ENCODE measurements around the gene MED16. TPM values are rescaled to one million over a fixed set of nuclear protein-coding genes. Genes with fewer than 3 reads are reported as not detected.

Gene MED16
- total RNA-seq, 1 donor from 2014 or later, result 66.9 TPM

DNA sequence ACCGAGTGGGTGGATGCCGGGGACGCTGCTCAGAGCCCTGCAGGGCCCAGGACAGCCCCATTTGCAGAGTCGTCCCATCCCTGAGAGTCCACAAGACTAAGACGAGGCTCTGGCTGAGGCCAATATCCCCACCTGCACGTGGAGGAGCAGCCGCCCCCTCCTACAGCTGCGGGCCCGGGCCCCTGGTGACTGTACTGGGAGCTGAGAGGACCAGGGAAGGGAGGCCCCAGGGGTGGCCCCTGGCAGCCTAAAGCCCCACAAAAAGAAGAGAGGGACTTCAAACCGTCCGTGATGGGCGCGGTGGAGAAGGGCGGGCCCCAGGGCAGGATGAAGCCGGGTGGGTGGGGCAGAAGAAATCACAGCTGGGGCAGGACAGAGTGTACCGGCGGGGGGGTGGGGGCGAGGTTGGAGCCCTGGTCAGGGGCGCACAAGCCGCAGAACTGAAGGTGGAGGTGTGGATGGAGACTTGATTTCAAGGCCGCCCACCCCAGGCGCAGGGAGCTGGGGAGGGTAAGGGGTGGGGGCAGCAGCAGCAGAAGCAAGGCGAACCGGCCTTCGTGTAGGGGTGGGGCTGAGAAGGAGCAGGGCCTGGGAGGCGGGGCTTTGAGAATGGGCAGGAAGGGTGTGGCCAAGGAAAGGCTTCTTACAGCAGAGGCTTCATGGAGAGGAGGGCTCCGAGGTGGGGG is 20.6 kb downstream of the MED16 start:
- DNase-seq (ENCODE audit: low spot score), result peak; percentile 42

DNA sequence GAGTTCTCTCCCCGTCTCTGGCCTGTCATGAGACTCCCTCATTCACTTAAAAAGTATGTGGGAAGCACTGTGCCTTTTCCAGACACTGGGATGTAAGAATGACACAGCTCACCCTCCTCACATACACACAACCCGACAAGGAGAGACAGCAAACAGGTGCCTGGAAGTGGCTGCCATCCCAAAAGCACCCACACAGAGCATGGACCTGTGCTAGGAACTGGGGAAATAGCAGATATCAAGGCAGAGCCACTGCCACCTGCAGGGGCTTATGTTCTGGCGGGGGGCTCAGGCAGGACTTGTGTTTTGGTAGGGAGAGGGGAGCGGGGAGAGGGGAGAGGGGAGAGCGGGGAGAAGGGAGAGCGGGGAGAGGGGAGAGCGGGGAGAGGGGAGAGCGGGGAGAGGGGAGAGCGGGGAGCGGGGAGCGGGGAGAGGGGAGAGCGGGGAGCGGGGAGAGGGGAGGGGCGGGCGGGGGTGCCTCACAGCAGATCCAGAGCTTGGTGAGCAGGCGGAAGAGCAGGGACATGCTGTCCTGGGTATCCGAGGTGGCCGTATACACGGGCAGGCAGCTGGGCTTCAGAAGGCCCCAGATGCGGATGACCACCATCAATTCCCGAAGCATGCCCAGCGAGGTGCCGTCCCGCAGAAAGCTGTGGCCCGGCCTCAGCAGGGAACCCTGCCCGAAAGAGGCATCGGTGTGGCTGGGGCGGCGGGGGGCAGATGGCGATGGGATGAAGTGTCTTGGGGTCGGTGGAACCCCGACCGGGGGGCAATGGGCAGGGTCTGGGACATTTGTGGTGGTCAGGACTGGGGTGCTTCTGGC is 21.3 kb downstream of the MED16 start:
- no peak for DNase-seq (ENCODE audit: low spot score)

DNA sequence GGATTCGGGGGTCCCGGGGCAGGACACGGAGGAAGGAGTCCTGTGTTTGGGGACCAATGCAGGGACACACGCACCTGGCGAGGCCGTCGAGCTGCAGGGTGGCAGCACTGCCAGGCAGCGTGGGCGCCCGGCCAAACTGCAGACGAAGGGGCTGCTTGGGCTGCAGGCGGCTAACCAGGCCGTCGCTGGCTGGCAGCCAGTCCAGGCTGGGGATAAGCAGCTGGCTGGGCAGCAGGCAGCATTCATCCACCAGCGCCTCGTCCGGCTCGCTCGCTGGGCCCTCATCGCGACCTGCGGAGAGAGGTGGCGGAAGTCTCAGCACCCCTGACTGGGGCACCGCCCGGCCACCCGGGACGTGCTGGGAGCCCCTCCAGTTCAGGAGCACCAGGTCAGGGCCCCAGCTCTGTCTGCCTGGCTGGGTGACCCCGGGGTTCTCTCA is 22.0 kb downstream of the MED16 start:
- DNase-seq (ENCODE audit: low spot score), result no peak

DNA sequence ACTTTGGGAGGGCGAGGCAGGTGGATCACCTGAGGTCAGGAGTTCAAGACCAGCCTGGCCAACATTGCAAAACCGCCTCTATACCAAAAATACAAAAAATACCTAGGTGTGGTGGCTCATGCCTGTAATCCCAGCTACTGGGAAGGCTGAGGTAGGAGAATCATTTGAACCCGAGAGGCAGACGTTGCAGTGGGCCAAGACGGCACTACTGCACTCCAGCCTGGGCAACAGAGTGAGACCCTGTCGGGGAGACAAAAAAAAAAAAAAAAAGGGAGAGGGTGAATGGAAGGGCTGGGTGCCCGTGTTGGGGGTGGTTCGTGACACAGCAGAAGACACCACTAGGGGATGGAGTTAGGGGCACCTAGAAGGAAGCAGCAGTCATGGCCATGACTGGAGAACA is 22.7 kb downstream of the MED16 start:
- DNase-seq (ENCODE audit: low spot score), result no peak

DNA sequence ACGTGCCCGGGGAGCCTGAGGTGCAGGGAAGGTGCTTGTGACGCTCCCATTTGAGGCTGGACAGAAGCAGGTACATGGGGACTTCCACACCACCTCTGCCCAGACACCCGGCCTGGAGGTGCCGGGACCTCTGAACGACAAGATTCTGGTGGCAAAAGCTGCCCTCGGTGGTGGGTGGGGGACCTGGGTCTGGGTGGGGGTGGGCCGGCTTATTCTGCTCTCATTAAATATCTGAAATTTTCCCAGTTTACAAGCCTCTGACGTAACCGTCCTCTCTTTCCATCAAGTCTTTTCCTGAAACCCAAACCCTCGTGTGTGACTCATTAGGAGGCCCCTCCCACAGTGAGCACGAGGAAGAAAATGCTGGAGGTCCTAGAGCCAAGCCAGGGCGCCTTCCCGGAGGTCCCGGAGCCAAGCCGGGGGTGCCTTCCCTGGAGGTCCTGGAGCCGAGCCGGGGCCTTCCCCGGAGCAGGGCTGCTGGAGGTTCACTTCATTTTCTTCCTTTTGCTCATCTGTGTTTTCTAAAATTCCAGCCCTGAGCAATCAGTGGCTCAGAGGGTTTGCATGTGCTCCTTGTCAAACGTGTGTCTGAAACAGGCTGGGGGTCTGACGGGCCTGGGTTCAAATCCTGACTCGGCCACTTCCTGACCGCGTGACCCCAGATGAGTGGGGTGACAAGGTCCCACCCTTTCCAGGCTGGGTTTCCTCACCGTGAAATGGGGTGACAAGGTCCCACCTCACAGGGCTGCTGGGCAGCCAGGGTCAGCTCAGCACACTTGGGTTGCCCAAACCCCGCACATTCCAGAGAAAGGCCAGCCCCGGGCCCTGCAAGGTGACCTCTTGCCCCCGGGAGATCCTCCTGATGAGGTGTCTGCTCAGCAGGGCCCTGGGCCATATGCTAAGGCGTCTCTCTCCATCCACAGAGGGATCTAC is 23.5 kb downstream of the MED16 start:
- peak; percentile 72 for DNase-seq (ENCODE audit: low spot score)

DNA sequence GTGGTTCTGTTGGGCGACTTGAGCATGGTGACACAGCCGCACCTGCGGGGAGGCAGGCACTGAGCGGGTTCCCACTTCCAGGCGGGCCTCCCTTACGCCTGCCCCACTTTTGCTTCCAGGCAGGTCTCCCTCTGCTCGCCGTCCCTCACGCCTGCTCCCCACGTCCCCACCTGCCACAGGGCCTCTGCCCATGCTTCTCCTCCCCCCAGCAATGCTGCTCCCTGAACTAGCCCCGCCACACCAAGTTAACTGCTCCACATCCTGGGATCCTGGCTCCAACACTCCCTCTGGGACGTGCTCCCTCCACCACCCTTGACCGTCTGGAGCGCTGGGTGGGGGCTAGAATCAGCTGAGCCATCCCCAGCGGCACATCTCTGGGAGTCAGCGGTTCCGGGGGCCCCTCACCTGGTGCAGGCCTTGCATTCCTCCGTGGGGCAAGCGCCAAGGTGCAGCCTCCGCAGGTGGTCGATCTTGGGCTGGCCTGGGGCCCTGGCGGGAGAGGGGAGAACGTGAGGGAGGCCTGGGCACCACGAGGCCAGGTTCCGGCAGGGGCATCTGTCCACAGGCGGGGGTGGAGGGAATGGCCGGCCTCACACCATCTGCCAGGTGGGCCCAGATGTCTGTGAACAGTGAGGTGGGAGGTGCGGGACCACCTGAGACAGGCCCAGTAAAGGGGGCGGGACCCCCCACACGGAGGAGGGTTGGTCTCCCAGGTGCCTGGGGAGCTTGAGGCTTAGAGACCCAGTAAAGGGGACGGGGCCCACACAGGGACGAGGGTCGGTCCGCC is 24.3 kb downstream of the MED16 start:
- no peak for DNase-seq (ENCODE audit: low spot score)

DNA sequence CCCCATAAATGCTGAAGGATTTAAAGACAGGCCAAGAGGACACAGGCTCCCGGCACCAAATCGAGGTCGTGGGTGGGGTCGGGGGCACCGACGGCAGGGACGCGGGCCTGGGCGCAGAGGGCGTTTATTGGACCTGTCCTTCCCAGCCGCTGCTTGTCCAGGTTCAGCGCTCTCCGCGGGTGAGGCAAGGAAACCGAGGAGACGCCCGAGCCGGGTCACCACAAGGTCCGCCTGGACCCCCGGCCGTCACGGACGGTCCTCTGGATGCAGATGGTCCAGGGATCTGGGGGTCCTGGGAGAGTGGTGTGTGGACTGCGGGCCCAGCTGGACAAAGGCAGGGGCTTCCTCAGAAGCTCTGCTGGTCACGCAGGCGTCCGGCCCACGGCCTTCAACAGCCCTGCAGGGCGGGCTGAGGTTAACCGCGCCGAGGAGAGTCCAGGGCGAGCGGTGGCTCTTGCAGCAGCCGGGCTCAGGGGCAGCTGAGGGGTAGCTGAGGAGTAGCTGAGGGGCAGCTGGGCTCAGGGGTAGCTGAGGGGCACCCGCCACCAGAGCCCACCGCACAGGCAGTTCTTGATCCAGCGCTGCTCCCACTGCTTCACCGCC is 25.0 kb downstream of the MED16 start:
- no peak for DNase-seq (ENCODE audit: low spot score)

DNA sequence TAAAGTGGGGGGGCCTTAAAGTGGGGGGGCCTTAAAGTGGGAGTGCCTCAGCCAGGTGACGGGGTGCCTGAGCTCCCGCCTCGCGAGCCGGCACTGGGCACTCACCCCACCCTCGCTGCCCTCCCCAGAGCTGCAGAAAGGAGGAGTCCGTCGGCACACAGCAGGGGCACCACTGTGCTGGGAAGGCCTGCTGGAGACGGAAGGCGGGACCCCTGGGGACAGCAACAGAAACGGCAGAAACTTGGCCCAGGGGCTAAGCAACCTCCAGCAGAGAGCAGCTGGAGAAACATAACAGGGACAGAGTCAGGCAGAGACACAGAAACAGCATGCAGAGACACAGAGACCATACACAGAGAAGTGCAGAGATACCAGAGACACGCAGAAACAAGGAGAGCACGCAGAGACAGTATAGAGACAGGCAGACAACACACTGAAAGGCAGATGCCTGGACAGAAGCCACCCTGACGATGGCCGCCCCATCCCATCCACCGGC is 25.6 kb downstream of the MED16 start:
- DNase-seq (ENCODE audit: low spot score), result no peak

DNA sequence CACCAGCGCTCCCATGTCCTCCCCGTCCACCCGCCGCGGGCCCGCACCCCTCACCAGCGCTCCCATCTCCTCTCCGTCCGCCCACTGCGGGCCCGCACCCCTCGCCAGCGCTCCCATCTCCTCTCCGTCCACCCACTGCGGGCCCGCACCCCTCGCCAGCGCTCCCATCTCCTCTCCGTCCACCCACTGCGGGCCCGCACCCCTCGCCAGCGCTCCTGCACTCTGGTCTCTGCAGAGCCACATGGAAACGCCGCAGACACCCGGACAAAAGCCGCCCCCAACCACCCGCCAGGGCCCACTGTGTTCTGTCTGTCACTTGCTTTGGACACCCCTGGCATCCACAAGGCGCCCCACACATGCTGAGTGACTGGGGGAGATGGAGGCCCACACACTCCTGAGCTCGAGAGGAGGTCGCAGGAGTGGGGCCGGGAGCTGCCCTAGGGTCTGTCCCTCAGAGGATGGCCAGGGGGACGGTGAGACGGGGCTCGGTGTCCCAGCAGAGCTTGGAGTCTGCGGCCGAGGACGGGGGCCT is 26.2 kb downstream of the MED16 start:
- no peak for DNase-seq (ENCODE audit: low spot score)

DNA sequence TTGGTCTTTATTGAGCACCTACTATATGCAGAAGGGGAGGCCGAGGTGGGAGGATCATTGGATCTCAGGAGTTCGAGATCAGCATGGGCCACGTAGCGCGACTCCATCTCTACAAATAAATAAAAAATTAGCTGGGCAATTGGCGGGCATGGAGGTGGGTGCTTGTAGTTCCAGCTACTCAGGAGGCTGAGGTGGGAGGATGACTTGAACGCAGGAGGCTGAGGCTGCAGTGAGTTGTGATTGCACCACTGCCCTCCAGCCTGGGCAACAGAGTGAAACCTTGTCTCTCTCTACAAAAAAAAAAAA is 29.7 kb downstream of the MED16 start:
- no peak for DNase-seq (ENCODE audit: low spot score)

DNA sequence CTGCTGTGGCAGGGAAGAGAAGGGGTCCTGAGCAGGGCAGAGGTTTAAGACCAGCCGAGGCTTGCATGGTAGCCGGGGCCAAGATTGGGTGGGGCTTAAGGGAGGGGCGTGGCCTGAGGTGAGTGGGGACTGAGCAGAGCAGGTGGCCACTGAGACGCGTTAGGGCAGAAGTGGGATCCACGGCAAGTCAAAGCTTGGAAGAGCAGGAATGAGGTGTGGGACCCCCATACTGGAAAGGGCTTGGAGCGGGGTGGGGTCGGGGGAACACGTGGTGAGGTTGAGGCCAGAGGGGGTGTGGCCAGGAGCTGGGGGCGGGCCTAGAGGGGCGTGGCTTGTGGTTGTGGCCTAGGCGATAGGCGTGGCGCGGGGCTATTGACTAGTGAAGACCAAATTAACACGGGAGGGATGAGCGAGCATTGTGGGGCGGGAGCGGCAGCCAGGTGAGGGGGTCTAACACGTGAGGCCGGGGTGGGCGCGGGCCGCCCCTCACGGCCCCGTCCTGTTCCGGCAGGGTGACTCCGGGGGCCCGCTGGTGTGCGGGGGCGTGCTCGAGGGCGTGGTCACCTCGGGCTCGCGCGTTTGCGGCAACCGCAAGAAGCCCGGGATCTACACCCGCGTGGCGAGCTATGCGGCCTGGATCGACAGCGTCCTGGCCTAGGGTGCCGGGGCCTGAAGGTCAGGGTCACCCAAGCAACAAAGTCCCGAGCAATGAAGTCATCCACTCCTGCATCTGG is 30.2 kb downstream of the MED16 start:
- DNase-seq (ENCODE audit: low spot score), result peak; percentile 56

DNA sequence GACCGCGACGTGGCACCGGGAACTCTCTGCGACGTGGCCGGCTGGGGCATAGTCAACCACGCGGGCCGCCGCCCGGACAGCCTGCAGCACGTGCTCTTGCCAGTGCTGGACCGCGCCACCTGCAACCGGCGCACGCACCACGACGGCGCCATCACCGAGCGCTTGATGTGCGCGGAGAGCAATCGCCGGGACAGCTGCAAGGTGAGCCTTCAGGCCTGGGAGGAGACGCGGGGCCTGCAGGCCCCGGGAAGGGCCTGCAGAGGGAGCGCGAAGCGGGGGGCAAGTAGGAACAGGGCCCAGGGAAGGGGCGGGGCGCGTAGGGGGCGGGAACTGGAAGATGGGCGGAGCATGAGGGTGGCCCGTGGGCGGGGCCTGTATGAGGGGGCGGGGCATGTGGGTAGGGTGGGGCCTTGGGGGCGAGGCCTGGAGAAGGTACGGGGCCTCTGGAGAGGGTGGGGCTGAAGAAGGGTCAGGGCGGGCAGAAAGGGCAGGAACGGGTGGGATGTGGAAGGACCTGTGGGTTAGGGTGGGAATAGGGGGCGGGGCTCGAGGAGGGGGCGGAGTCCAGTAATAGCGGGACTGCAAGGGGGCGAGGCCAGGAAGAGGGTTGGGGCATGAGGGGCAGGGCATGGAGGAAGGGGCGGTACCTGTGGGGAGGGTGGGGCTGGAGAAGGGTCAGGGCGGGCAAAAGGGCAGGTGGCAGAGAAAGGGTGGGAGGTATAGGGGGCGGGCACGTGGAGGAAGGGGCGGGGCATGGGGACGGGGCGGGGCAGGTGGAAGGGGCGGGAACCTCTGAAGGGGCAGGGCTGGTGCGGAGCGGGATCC is 31.0 kb downstream of the MED16 start:
- DNase-seq (ENCODE audit: low spot score), result no peak

DNA sequence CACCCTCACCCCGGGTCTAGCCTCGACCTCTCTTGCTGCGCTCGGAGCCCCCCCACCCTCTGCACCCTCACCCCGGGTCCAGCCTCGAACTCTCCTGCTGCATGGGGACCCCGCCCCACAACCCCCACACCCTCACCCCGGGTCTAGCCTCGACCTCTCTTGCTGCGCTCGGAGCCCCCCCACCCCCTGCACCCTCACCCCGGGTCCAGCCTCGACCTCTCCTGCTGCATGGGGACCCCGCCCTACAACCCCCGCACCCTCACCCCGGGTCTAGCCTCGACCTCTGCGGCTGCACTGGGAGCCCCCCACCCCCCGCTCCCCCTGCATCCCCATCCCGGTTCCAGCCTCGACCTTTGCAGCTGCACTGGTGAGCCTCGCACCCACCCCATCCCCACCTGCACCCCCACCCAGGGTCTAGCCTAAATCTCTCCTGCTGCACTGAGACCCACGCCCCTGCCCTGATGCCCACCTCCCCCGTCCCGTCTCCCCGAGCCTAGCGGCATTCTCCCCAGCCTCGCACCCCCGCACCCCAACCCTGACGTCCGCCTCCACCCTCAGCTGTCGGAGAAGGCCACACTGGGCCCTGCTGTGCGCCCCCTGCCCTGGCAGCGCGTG is 31.7 kb downstream of the MED16 start:
- no peak for DNase-seq (ENCODE audit: low spot score)

DNA sequence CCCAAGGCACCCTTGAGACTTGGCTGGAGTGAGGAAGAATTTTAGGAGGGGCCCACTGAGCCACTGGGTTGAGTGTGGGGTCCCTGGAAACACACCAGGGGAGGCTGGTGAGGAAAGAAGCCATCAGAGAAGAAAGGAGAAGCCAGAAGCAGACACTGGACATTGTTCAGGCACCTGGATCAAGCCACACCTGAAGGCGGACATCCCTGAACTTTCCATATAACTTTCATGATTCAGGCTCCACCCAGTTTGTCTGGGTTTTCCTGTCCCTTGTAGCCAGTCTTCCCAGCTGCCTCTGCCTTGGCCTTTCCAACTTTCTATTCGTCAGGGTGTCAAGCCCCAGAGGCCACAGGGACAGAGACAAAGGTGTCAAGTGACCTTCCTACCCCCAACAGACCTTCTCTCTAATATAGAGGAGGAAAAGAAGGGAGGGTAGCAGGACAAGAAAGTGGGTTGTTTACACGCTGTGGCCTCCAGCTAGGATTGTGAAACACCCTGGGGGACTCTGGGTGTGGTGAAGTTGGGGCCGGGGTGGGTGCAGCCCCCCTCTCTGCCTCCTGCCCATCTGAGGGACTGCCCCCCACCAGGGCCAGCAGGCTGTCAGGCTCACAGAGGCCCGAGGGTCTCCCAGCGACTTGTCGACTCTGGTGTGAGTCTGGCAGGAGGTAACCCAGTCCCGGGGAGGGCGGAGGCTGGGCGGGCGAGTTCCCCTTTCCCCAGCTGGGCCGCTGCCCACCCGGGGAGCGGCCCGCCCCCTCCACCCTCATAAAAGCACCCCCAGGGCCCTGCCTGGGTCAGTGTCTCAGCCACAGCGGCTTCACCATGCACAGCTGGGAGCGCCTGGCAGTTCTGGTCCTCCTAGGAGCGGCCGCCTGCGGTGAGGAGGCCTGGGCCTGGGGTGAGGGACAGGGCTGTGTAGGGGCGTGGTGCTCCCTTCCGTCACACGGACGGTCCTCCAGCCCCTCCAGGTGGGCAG is 33.8 kb downstream of the MED16 start, which contains the start of gene CFD:
Gene CFD, plus strand, starts transcription at position 797 of the 976 bp plus-strand sequence. Its CDS starts 26 bp downstream, at position 823.
- no peak for DNase-seq (ENCODE audit: low spot score)

DNA sequence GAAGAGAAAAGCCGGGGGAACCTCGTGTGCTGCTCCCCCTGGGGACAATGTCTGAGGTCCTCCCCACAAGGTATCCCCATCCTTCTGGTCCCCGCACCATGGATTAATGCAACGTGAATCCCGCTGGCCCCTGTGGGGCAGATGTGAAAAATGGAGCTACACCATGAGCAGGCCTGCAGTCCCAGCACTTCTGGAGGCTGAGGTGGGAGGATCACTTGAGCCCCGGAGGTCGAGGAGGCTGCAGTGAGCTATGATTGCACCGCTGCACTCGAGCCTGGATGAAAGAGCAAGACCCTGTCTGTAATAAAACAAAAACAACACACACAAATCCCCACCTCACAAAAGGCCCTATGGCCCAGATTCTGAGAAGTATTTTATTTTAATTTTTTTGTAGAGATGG is 34.7 kb downstream of the MED16 start:
- DNase-seq (ENCODE audit: low spot score), result no peak

DNA sequence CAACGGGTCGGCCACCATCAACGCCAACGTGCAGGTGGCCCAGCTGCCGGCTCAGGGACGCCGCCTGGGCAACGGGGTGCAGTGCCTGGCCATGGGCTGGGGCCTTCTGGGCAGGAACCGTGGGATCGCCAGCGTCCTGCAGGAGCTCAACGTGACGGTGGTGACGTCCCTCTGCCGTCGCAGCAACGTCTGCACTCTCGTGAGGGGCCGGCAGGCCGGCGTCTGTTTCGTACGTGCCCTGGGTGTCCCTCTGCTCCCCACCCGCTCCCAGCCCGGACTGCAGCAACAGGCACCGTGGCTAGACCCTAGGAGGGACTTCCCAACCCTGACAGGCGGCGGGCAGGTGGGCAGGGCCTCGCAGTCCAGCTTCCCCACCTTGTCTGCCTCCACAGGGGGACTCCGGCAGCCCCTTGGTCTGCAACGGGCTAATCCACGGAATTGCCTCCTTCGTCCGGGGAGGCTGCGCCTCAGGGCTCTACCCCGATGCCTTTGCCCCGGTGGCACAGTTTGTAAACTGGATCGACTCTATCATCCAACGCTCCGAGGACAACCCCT is 37.3 kb downstream of the MED16 start:
- no peak for DNase-seq (ENCODE audit: low spot score)

DNA sequence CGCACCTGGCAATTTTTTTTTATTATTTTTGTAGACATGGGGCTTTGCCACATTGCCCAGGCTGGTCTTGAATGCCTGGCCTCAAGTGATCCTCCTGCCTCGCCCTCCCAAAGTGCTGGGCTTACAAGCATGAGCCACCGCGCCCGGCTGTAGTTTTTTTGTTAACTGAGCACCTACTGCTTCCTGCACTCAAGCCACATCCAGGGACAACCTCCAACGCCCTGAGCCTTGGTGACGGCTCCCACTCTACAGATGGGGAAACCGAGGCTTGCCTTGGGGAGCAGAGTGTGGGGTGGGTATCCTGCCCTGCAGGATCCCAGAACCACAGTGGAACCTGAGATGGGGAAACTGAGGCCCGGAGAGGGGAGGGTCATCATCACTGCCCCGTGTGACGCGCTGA is 37.8 kb downstream of the MED16 start:
- no peak for DNase-seq (ENCODE audit: low spot score)

All from mucosa of gallbladder (tissue), 1 donor.